WERI-Rb-1 (cell line): ENCODE data around the gene PACRG.

Source experiments
- DNase-seq: peaks from one replicate; pipeline ENCODE4 v3.0.0-alpha.2; 2020
- H3K27ac ChIP-seq: fragments of 250-450 bp; sonication (Bioruptor Pico); 2 replicates; pipeline ENCODE4 v1.5.1; 2020; ENCODE audit warnings: mild to moderate bottlenecking, moderate library complexity
- H3K27me3 ChIP-seq: fragments of 250-450 bp; sonication (Bioruptor Pico); 2 replicates; pipeline ENCODE4 v1.5.1; 2021; ENCODE audit warnings: mild to moderate bottlenecking, low read depth, moderate library complexity; ENCODE audit not compliant: insufficient read depth, severe bottlenecking
- H3K36me3 ChIP-seq: fragments of 250-450 bp; sonication (Bioruptor Pico); 2 replicates; pipeline ENCODE4 v1.5.1; 2020; ENCODE audit warnings: mild to moderate bottlenecking, moderate library complexity
- H3K4me3 ChIP-seq: 2 replicates; pipeline ENCODE4 v1.5.1; 2011; ENCODE audit warnings: low read depth, mild to moderate bottlenecking, control low read depth, low read length
- H3K9me3 ChIP-seq: fragments of 250-450 bp; sonication (Bioruptor Pico); 2 replicates; pipeline ENCODE4 v1.5.1; 2021; ENCODE audit warnings: mild to moderate bottlenecking, moderate library complexity; ENCODE audit not compliant: severe bottlenecking
- CTCF ChIP-seq: IDR thresholded peaks from 2 replicates; pipeline ENCODE4 v1.5.1; 2011; ENCODE audit warnings: low read depth, mild to moderate bottlenecking, control low read depth, inconsistent platforms, low read length

Gene PACRG

GRCh38 chr6:163310096-163310972, 582.6 kb downstream of the PACRG start:
- H3K36me3 ChIP-seq: no peaks in the 10 kb centered on the region
- no peak overlapping the region for H3K27ac ChIP-seq
- no peaks in the 10 kb centered on the region for H3K9me3 ChIP-seq
- H3K27me3 ChIP-seq: no peaks in the 10 kb centered on the region
- H3K4me3 ChIP-seq: no peak overlapping the region
- DNase-seq: no peak
- TF ChIP-seq CTCF: no peak

GRCh38 chr6:163310973-163311383, 583.2 kb downstream of the PACRG start:
- DNase-seq: no peak
- no peaks in the 10 kb centered on the region for H3K27me3 ChIP-seq
- H3K9me3 ChIP-seq: no peaks in the 10 kb centered on the region
- H3K4me3 ChIP-seq: no peak overlapping the region
- no peaks in the 10 kb centered on the region for H3K36me3 ChIP-seq
- no peak overlapping the region for H3K27ac ChIP-seq
- TF ChIP-seq CTCF: no peak

- Histone ChIP-seq H3K27ac (no peak overlapping the region), H3K4me3 (no peak overlapping the region), H3K9me3 (no peaks in the 10 kb centered on the region), H3K36me3 (no peaks in the 10 kb centered on the region), H3K27me3 (no peaks in the 10 kb centered on the region)
- no peak for TF ChIP-seq CTCF
- DNase-seq: no peak
Measured at GRCh38 chr6:163311830-163312229, 584.1 kb downstream of the PACRG start.

GRCh38 chr6:163313566-163313965, 585.8 kb downstream of the PACRG start:
- DNase-seq: no peak
- Histone ChIP-seq H3K36me3 (no peaks in the 10 kb centered on the region), H3K9me3 (no peaks in the 10 kb centered on the region), H3K27me3 (no peaks in the 10 kb centered on the region), H3K4me3 (no peak overlapping the region), H3K27ac (no peak overlapping the region)
- TF ChIP-seq CTCF: no peak

- H3K27ac ChIP-seq: no peak overlapping the region
- no peak for TF ChIP-seq CTCF
- no peak overlapping the region for H3K4me3 ChIP-seq
- no peaks in the 10 kb centered on the region for H3K9me3 ChIP-seq
- H3K27me3 ChIP-seq: no peaks in the 10 kb centered on the region
- no peak for DNase-seq
- no peaks in the 10 kb centered on the region for H3K36me3 ChIP-seq
Measured at GRCh38 chr6:163313981-163314380, 586.2 kb downstream of the PACRG start.
